DOHH2 (cell line): ENCODE measurements around the gene CSMD2.

Source experiments
- H3F3A ChIP-seq: fragments of 200-600 bp; sonication (generic), shearing (Covaris generic); 2 replicates; pipeline ENCODE4 v1.6.0; 2016; ENCODE audit warnings: antibody characterized with exemption, mild to moderate bottlenecking; ENCODE audit not compliant: control insufficient read depth, insufficient read depth
- H3K27ac ChIP-seq: fragments of 200-600 bp; sonication (generic); 2 replicates; pipeline ENCODE4 v1.5.1; 2014; ENCODE audit warnings: low read depth, mild to moderate bottlenecking, low read length, moderate library complexity
- H3K27me3 ChIP-seq: fragments of 200-600 bp; sonication (generic); 2 replicates; pipeline ENCODE4 v1.6.1; 2014; ENCODE audit warnings: mild to moderate bottlenecking, low read length, mixed read lengths; ENCODE audit not compliant: control insufficient read depth
- H3K36me3 ChIP-seq: fragments of 200-600 bp; sonication (generic); 2 replicates; pipeline ENCODE4 v1.6.1; 2014; ENCODE audit warnings: mild to moderate bottlenecking, low read length, moderate library complexity, mixed read lengths; ENCODE audit not compliant: control insufficient read depth
- H3K4me1 ChIP-seq: fragments of 200-600 bp; sonication (generic); 2 replicates; pipeline ENCODE4 v1.6.1; 2014; ENCODE audit warnings: mild to moderate bottlenecking, low read length, mixed read lengths; ENCODE audit not compliant: control insufficient read depth
- H3K4me2 ChIP-seq: fragments of 200-600 bp; sonication (generic); 2 replicates; pipeline ENCODE4 v1.6.0; 2014; ENCODE audit warnings: mild to moderate bottlenecking, low read length, moderate library complexity
- H3K4me3 ChIP-seq: fragments of 200-600 bp; sonication (generic); 2 replicates; pipeline ENCODE4 v1.5.1; 2014; ENCODE audit warnings: mild to moderate bottlenecking, low read length, mixed read lengths
- H3K79me2 ChIP-seq: fragments of 200-600 bp; sonication (generic); 2 replicates; pipeline ENCODE4 v1.6.1; 2014; ENCODE audit warnings: mild to moderate bottlenecking, low read length, mixed read lengths; ENCODE audit not compliant: control insufficient read depth
- H3K9me2 ChIP-seq: fragments of 200-600 bp; sonication (generic); replicated peaks from 2 replicates; pipeline ENCODE4 v1.6.1; 2014; ENCODE audit warnings: mild to moderate bottlenecking, low read length, mixed read lengths; ENCODE audit not compliant: control insufficient read depth
- H3K9me3 ChIP-seq: fragments of 200-600 bp; sonication (generic); 2 replicates; pipeline ENCODE4 v1.6.1; 2014; ENCODE audit warnings: antibody characterized with exemption, low read length, mixed read lengths; ENCODE audit not compliant: control insufficient read depth, insufficient read depth
- H4K20me1 ChIP-seq: fragments of 200-600 bp; sonication (generic); 2 replicates; pipeline ENCODE4 v1.6.0; 2014; ENCODE audit warnings: low read depth, mild to moderate bottlenecking, antibody characterized with exemption, low read length, moderate library complexity; ENCODE audit not compliant: control insufficient read depth, insufficient read depth
- CTCF ChIP-seq: fragments of 200-600 bp; sonication (generic); IDR thresholded peaks from one replicate; pipeline ENCODE4 v1.5.1; 2014; ENCODE audit warnings: antibody characterized with exemption, mild to moderate bottlenecking, low read depth, low read length; ENCODE audit not compliant: poor library complexity, severe bottlenecking
- EZH2phosphoT487 ChIP-seq: fragments of 200-600 bp; sonication (generic); IDR thresholded peaks from 2 replicates; pipeline ENCODE4 v1.6.1; 2017; ENCODE audit warnings: borderline replicate concordance, mild to moderate bottlenecking, antibody characterized with exemption, low read length, moderate library complexity, mixed read lengths

CSMD2 gene

DNA sequence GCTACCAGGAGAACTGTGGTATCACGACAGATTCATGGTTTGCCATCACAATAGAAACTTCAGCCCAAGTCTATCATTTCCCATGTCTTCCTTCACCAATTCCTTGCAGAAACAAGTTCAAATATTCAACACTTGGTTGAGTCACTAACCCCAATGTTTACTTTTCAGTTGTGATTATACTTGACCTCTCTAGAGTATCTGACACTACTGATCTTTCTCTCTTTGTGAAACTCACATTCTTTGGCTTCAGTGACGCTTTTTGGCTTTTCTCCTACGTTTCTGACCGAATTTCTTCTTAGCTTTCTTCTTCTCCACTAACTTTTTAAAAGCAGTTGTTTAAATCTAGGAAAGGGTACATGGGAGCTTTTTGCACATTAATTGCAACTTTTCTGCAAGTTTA, 350.0 kb downstream of the CSMD2 start:
- Histone ChIP-seq H3K4me2 (no peak overlapping the region), H3K9me3 (no peaks in the 10 kb centered on the region), H3K79me2 (no peaks in the 10 kb centered on the region), H3K4me3 (no peak overlapping the region), H4K20me1 (no peaks in the 10 kb centered on the region), H3K9me2 (no peaks in the 10 kb centered on the region), H3K4me1 (no peaks in the 10 kb centered on the region), H3K27ac (no peak overlapping the region), H3K36me3 (no peaks in the 10 kb centered on the region), H3K27me3 (peaks cover 2% of the 10 kb centered on the region; the same call in 1 of the 2 replicates), H3F3A (no peaks in the 10 kb centered on the region)
- TF ChIP-seq CTCF, result no peak
- TF ChIP-seq EZH2phosphoT487, result no peak

- H3K4me2 ChIP-seq, result no peak overlapping the region
These were observed 350.9 kb downstream of the CSMD2 start for GRCh38 chr1:33814166-33814565.

DNA sequence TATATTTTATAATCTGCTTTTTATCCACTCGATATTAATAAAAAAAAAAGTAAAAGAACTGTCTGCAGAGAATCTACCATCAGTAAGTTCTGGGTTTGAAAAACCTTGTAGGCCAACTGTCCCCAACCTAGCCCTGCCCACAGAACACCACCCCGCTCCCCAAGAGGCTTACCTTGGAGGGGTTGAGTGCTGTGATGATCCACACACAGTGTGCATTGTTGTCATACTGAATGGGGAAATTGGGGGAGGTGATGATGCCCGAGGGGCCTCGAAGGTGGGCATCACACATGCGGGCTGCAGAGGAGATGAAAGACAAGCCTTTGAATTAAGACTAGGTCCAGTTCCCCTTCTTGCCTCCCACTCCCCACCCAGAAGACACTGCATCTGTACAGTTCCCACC, 354.5 kb downstream of the CSMD2 start:
- Histone ChIP-seq H3K79me2 (no peaks in the 10 kb centered on the region), H3K4me3 (no peak overlapping the region), H3K4me1 (no peaks in the 10 kb centered on the region), H3K9me2 (no peaks in the 10 kb centered on the region), H3K27me3 (peaks cover 2% of the 10 kb centered on the region; the same call in 1 of the 2 replicates), H3K36me3 (no peaks in the 10 kb centered on the region), H4K20me1 (no peaks in the 10 kb centered on the region), H3K27ac (no peak overlapping the region), H3F3A (no peaks in the 10 kb centered on the region), H3K4me2 (no peak overlapping the region), H3K9me3 (no peaks in the 10 kb centered on the region)
- TF ChIP-seq EZH2phosphoT487 (no peak), CTCF (no peak)

More at GRCh38 chr1:33814166-33814565, 350.9 kb downstream of the CSMD2 start:
- Histone ChIP-seq H3K27me3 (peaks cover 2% of the 10 kb centered on the region; the same call in 1 of the 2 replicates), H3F3A (no peaks in the 10 kb centered on the region), H3K9me3 (no peaks in the 10 kb centered on the region), H4K20me1 (no peaks in the 10 kb centered on the region), H3K4me1 (no peaks in the 10 kb centered on the region), H3K27ac (no peak overlapping the region), H3K4me3 (no peak overlapping the region), H3K36me3 (no peaks in the 10 kb centered on the region), H3K9me2 (no peaks in the 10 kb centered on the region), H3K79me2 (no peaks in the 10 kb centered on the region)
- TF ChIP-seq EZH2phosphoT487 (no peak), CTCF (no peak)

DNA sequence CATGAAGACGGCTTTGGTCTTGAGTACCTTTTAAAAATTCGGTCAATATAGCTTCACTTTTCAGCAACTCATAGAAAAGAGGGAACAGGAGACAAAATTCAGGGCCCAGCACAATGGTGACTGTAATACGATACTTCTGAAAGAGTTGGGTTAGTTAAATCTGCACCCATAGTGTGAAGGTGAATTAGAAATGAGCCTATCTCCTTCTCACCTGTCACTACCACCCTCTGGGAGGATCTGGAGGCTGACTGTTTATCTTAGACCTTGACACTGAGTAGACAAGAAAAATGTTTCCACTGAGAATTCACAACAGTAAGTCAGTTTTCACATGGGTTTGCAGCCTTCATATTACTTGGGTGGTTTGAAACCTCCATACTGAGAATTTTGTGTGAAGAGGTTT, 359.0 kb downstream of the CSMD2 start:
- Histone ChIP-seq H3K9me2 (no peaks in the 10 kb centered on the region), H3K4me2 (no peak overlapping the region), H4K20me1 (no peaks in the 10 kb centered on the region), H3K27ac (no peak overlapping the region), H3K79me2 (no peaks in the 10 kb centered on the region), H3F3A (no peaks in the 10 kb centered on the region), H3K27me3 (no peaks in the 10 kb centered on the region), H3K4me3 (no peak overlapping the region), H3K4me1 (no peaks in the 10 kb centered on the region), H3K9me3 (no peaks in the 10 kb centered on the region), H3K36me3 (no peaks in the 10 kb centered on the region)
- TF ChIP-seq EZH2phosphoT487, result no peak
- TF ChIP-seq CTCF, result no peak
